Muscle layer of duodenum (tissue), 2 donors: Measurements from ENCODE around the gene COPB1.
"Not testable (repeated sequence)": the region's sequence is repeated elsewhere in the genome, so short reads cannot be mapped to it uniquely, and the experiment has no call there.

Experiments used
- H3K27ac ChIP-seq: one replicate; pipeline ENCODE4 v1.7.0; 2013; ENCODE audit warnings: mild to moderate bottlenecking, low read length
- H3K27me3 ChIP-seq: one replicate; pipeline ENCODE4 v1.7.0; 2013; ENCODE audit warnings: low read depth, mild to moderate bottlenecking, control low read depth, low read length
- H3K36me3 ChIP-seq, 2 donors: one replicate each; pipeline ENCODE4 v1.7.0; 2013; ENCODE audit warnings: low read length in 2 of 2, control low read depth in 1 of 2, mild to moderate bottlenecking in 1 of 2; ENCODE audit not compliant: insufficient read depth in 2 of 2, control insufficient read depth in 1 of 2
- H3K4me1 ChIP-seq, 2 donors: one replicate each; pipeline ENCODE4 v1.7.0; 2013; ENCODE audit warnings: low read length in 2 of 2, mild to moderate bottlenecking in 2 of 2, control low read depth in 1 of 2, moderate library complexity in 1 of 2; ENCODE audit not compliant: insufficient read depth in 2 of 2, control insufficient read depth in 1 of 2
- H3K4me3 ChIP-seq, 2 donors: one replicate each; pipeline ENCODE4 v1.7.0; 2013; ENCODE audit warnings: low read length in 2 of 2, low read depth in 1 of 2, mild to moderate bottlenecking in 1 of 2
- H3K9me3 ChIP-seq, 2 donors: one replicate each; pipeline ENCODE4 v1.7.0; 2013; ENCODE audit warnings: low read length in 2 of 2, control low read depth in 1 of 2, mild to moderate bottlenecking in 1 of 2; ENCODE audit not compliant: control insufficient read depth in 1 of 2
- donor health status: healthy.

Gene COPB1

DNA sequence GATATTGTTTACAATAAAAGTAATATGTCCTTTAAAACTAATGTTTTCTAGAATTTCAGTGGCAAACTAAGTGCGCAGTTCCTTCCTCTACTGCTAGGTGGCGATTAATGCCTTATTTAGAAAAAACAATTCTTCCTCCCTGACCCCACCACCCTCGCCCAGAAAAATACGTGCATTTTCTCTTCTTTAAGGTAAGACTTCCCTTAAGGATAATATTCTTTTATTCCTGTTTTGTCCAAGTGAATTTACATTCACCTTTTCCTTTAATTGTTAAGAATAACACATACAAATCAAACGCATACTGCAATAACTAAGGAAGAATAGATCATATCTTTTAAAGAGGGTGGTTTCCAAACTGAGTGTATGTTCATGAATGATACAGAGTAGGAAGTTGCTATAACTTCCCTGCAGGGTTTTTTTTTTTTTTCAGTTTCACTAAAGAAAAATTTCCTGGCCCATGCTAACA is 37.6 kb upstream of the COPB1 start:
- Histone ChIP-seq H3K27ac (no peak overlapping the region), H3K4me3 (peak overlapping the region in 1 of 2 donors; percentile 18), H3K27me3 (no peaks in the 10 kb centered on the region), H3K9me3 (no peaks in the 10 kb centered on the region), H3K36me3 (no peaks in the 10 kb centered on the region), H3K4me1 (peaks cover 0 to 7% of the 10 kb centered on the region in 2 donors)

DNA sequence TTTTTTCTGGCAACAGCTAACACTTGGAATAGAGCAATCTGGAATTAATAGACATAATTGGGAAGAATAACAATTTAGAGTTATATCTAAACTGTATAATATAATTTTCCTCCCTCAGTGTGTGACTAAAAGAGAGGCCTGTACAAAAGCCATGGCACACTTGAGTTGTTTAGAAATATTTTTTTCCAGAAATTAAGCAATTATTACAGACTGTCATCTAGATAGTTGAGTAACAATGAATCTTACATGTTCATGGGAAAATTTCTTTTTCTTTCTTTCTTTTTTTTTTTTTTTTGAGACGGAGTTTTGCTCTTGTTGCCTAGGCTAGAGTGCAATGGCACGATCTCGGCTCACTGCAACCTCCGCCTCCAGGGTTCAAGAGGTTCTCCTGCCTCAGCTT is 35.6 kb upstream of the COPB1 start:
- H3K9me3 ChIP-seq, H3K27me3 ChIP-seq, H3K27ac ChIP-seq, H3K4me3 ChIP-seq, H3K36me3 ChIP-seq, H3K4me1 ChIP-seq: not testable (repeated sequence)

DNA sequence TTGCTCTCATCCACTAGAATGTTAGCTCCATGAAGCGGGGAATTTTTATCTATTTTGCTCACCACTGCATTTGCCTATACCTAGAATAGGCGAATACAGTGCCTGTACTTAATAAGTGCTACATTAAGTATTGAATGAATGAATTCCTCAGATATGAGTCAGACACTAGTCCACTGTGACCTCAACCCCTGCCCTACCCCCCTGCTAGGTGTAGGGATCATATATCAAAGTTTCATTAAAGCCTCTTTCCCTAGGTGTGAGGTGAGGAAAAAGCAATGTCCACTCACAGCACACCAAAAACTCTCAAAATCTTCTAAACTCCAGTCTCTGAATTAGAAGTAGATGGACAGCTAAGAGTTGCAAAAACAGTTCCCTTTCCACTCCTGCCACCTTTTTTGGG is 30.3 kb upstream of the COPB1 start:
- Histone ChIP-seq H3K4me3 (no peak overlapping the region), H3K9me3 (no peaks in the 10 kb centered on the region), H3K4me1 (no peaks in the 10 kb centered on the region), H3K27ac (no peak overlapping the region), H3K36me3 (no peaks in the 10 kb centered on the region), H3K27me3 (no peaks in the 10 kb centered on the region)

DNA sequence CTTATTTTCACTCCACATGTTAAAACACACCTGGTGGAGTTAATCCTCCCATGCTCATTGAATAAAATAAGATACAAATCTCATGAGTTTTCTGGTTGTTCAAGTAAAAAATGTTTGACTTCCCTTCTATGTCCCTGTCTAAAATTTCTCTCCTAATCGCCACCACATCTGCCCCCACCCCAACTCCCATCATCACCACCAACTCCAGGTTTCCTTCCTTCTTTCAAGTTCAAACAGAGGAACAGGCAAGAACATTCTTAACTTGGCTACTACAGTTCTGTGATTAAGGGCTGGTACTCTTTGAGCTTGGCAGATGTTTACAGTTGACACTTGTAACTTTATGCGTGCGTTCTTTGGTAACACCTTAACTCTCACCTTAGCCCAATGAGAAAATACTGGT is 29.7 kb upstream of the COPB1 start:
- no peaks in the 10 kb centered on the region for H3K36me3 ChIP-seq
- no peak overlapping the region for H3K4me3 ChIP-seq
- no peaks in the 10 kb centered on the region for H3K27me3 ChIP-seq
- no peaks in the 10 kb centered on the region for H3K4me1 ChIP-seq
- H3K27ac ChIP-seq = no peak overlapping the region
- no peaks in the 10 kb centered on the region for H3K9me3 ChIP-seq

DNA sequence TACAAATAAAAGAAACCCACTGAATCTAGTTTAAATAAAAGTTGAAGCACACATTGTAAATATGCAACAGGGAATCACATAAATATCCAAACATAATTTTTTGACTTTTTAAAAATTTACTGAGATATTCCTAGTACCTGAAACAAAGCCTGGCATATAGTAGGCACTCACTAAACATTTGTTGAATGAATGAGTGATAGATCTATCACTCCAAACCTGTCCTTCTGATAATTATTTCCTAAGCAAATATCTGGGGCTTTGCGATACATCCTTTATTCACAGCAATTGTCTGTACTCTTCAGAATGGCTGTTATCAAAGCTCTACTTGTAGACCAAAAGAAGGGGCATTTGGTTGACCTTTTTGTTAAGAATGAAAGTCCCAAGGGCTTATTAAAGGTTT is 23.2 kb upstream of the COPB1 start:
- no peak overlapping the region for H3K27ac ChIP-seq
- peaks cover 0 to 4% of the 10 kb centered on the region in 2 donors for H3K36me3 ChIP-seq
- no peak overlapping the region for H3K4me3 ChIP-seq
- H3K9me3 ChIP-seq = no peaks in the 10 kb centered on the region
- peaks cover 0 to 17% of the 10 kb centered on the region in 2 donors for H3K4me1 ChIP-seq
- H3K27me3 ChIP-seq = no peaks in the 10 kb centered on the region

DNA sequence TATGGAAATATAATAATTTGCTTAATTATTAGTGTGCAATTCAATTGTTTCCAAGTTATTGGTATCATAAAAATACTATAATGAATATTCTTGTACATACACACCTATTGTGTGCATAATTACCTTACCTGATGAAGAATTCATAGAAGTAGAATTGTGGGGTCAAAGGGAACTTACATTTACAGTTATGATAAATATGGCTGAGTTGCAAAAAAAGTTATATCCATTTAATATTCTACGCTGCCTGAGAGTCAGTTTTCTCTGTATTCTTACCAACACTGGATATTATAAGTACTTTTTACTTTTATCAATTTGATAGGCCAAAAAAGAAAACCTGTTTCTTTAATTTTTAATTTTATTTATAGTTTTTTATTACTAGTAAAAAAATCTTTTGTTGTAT is 22.6 kb upstream of the COPB1 start:
- H3K27ac ChIP-seq = no peak overlapping the region
- H3K4me1 ChIP-seq = peaks cover 0 to 17% of the 10 kb centered on the region in 2 donors
- H3K4me3 ChIP-seq = no peak overlapping the region
- H3K9me3 ChIP-seq = no peaks in the 10 kb centered on the region
- H3K36me3 ChIP-seq = peaks cover 5 to 7% of the 10 kb centered on the region in 2 donors
- no peaks in the 10 kb centered on the region for H3K27me3 ChIP-seq

DNA sequence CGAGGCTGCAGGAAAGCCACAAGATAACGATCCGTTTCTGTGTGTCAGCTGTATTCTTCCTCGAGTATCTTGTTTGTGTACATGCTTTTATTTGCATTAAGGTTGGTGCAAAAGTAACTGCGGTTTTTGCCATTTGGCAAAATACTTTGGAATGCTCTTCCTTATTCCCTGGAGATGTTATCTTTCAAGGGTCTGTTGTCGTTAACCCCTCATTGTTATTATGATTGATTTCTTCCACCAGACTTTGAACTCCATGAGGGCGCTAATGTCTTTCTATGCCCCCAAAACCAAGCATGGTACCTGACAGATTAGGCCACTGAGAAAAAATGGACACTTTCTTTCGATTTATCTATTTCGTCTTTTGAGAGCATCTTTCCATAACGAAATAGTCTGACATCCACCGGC is 21.1 kb upstream of the COPB1 start:
- Histone ChIP-seq H3K36me3 (peaks cover 8 to 20% of the 10 kb centered on the region in 2 donors), H3K9me3 (no peaks in the 10 kb centered on the region), H3K4me1 (peaks cover 0 to 17% of the 10 kb centered on the region in 2 donors), H3K27me3 (no peaks in the 10 kb centered on the region), H3K4me3 (peak overlapping the region; percentile 71 to 86), H3K27ac (peak overlapping the region; percentile 91)

DNA sequence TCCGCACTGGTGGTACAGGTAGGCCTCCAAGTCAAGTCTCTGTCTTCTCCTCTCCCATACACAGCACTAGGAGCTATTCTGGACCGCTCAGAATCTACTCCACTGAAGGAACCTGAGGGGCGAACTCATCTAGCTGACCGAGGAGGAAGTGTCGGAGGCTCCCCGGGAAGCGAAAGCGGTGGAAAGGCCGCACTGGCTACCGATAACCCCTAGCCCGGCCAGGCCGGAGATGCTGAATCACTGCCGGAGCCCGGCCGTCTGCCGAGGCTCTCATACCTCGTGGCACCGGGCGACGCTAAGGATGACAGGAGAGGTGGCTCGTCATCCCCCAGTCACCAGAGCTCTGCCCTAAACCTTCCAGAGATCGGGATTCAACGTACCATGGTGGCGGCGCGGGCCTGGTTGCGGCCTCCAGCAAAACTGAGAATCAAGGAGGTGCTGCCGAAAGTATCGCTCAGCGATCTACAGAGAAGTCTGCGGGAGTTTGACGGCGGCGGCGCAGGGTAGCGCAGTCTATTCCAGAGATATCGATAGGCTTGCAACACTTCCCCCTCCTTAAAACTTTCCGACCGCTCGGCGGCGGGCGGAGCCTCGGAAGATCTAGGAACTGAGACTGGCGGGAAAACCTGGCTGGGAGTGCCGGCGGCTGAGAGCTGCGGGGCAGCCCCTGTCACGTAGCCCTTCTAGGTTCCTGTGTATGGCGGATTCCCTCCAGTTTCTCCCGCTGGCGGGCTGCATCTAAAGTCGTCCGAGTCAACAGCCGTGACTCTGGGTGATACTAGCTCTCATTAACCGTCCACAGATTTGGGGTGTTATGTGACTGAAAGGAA is 20.5 kb upstream of the COPB1 start, which contains the start of gene PSMA1:
Gene PSMA1, minus strand, starts transcription at position 470 of the 830 bp plus-strand sequence. Its CDS starts 87 bp downstream, at position 383.
- Histone ChIP-seq H3K4me1 (peaks cover 0 to 17% of the 10 kb centered on the region in 2 donors), H3K9me3 (no peaks in the 10 kb centered on the region), H3K27ac (peak within 1 kb of the TSS; percentile 91), H3K4me3 (peak within 1 kb of the TSS; percentile 71 to 86), H3K27me3 (no peaks in the 10 kb centered on the region), H3K36me3 (peaks cover 9 to 20% of the 10 kb centered on the region in 2 donors)

DNA sequence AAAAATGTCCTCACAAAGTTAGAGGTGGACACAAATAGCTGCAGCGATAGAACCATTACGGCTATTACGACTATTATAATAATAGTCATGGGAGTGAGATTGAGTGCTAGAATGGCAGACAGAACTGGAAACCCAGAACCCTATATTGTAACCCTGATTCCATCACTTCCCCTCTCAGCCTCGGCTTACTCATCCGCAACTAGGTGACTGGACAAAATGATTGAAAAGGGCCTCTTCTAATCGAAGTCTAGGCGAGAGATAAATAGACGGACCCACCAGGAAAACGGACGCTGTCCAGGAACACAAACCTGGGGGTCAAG is 19.9 kb upstream of the COPB1 start:
- Histone ChIP-seq H3K27me3 (no peaks in the 10 kb centered on the region), H3K9me3 (no peaks in the 10 kb centered on the region), H3K36me3 (peaks cover 14 to 25% of the 10 kb centered on the region in 2 donors)

DNA sequence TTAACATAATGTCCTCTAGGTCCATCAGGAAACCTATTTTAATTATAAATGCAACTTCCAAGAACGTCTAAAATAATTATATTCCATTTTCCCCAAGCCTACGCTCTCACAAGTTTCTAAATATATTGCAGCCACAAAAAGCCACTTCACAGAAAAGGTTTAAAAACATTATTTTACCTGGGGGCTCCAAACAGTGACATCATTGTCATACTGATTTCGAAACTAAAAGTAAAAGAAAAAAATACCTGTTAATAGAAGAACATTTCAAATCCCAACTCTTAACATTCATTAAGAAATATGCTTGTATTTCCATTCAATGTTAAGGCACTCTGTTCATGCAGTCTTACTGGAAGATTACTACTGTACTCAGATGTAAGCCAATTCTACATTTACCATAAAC is 19.2 kb upstream of the COPB1 start:
- peak overlapping the region; percentile 71 to 86 for H3K4me3 ChIP-seq
- no peaks in the 10 kb centered on the region for H3K27me3 ChIP-seq
- H3K36me3 ChIP-seq = peaks cover 18 to 33% of the 10 kb centered on the region in 2 donors
- H3K9me3 ChIP-seq = no peaks in the 10 kb centered on the region
- H3K27ac ChIP-seq = peak overlapping the region; percentile 91
- peaks cover 0 to 17% of the 10 kb centered on the region in 2 donors for H3K4me1 ChIP-seq

More for the DNA sequence above, 19.9 kb upstream of the COPB1 start:
- peak overlapping the region; percentile 71 to 86 for H3K4me3 ChIP-seq
- H3K4me1 ChIP-seq = peaks cover 0 to 17% of the 10 kb centered on the region in 2 donors
- H3K27ac ChIP-seq = peak overlapping the region; percentile 91

DNA sequence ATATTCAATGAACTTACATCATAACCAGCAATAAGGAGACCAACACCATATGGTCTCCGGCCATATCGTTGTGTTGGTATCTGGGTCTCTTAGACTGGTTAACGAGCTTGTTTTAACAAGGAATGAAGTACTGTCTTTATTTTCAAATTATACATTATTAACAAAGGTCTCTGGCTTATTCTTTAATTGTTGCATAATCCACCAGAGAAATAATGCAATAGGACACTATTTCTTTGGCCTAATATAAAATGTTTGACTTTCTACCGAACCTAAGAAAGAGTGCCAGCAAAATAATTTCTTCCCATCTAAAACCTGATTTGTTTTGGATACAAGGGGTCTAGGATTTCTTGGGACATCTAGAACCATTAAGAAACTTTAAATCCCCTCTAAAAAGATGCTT is 14.2 kb upstream of the COPB1 start:
- H3K27ac ChIP-seq = no peak overlapping the region
- peaks cover 0 to 6% of the 10 kb centered on the region in 2 donors for H3K4me1 ChIP-seq
- H3K36me3 ChIP-seq = peaks cover 50 to 72% of the 10 kb centered on the region in 2 donors
- no peaks in the 10 kb centered on the region for H3K9me3 ChIP-seq
- H3K4me3 ChIP-seq = no peak overlapping the region
- no peaks in the 10 kb centered on the region for H3K27me3 ChIP-seq
